Fibroblast of skin of abdomen (primary cell): Measurements from ENCODE around the gene ZFYVE28.

Source experiments
- DNase-seq: peaks from one replicate; pipeline ENCODE4 v3.0.0-alpha.2; 2013

Gene ZFYVE28

DNA sequence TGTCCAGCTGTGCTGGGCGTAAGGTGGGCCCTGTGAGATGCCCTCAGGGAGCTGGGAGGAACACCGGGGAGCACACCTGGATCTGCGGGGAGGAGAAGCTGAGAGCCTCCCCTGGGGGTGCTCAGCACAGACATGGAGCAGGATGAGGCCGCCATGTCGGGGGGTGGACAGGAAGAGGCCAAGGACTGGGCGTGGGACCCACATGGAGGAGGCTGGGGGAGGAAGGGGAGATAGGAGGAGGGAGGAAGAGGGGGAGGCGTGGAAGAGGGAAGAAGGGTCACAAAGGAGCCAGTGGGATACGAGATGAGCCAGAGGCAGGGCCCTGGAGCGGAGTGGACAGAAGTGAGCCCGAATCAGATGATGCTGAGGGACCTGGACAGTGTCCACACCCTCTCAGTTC is 66.3 kb downstream of the ZFYVE28 start:
- no peak for DNase-seq

DNA sequence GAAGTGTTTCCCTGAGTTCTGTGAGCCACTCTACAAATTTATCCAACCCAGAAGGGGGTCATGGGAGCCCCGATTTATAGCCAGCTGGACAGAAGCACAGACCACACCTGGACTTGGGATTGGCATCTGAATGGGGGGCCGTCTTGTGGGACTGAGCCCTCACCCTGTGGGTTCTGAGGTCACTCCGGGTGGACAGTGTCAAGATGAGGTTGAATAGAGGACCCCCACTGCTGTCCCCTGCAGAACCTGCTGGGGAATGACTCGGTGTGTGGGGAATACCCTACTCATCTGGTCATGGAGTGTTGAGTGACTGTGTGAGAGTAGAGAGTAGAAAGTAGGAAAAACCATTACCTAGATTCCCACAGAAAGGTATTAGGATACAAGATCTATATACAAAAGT is 67.5 kb downstream of the ZFYVE28 start:
- no peak for DNase-seq

- no peak for DNase-seq
Measured at GRCh38 chr4:2348786-2349185, 69.7 kb downstream of the ZFYVE28 start.

GRCh38 chr4:2347190-2347589 is 71.3 kb downstream of the ZFYVE28 start:
- no peak for DNase-seq

- DNase-seq: no peak
Measured at GRCh38 chr4:2343476-2343875, 75.0 kb downstream of the ZFYVE28 start.

DNA sequence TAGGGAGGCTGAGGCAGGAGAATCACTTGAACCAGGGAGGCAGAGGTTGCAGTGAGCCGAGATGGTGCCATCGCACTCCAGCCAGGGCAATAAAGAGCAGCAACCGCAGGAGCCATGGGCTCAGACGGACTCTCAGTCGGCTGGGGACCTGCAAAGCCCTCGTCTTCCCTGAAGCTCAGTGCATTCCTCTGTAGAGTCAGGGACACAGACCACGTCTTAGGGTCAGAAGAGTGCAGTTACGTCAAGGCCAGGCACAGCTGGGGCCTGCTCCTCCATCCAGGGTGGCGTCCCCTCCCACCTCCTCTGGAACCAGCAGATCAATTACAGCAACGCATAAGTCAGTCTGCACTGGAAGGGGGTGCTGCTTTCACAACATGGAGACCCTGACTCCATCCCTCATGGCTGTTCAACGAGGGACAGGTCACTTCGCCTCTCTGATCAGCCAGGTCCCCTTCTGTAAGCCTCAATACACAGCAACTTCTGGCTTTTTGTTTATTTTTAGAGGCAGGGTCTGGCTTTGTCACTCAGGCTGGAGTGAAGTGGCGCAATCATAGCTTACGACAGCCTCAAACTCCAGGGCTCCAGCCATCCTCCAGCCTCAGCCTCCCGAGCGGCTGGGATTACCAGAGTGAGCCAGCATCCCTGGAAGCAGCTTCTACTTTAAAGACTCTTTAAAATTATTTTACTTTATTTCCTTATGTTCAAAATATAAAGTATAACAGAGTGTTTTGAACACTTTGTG is 76.4 kb downstream of the ZFYVE28 start:
- DNase-seq: no peak

GRCh38 chr4:2341261-2341841 is 77.1 kb downstream of the ZFYVE28 start:
- no peak for DNase-seq

GRCh38 chr4:2340272-2341061 is 78.0 kb downstream of the ZFYVE28 start:
- DNase-seq: no peak

DNA sequence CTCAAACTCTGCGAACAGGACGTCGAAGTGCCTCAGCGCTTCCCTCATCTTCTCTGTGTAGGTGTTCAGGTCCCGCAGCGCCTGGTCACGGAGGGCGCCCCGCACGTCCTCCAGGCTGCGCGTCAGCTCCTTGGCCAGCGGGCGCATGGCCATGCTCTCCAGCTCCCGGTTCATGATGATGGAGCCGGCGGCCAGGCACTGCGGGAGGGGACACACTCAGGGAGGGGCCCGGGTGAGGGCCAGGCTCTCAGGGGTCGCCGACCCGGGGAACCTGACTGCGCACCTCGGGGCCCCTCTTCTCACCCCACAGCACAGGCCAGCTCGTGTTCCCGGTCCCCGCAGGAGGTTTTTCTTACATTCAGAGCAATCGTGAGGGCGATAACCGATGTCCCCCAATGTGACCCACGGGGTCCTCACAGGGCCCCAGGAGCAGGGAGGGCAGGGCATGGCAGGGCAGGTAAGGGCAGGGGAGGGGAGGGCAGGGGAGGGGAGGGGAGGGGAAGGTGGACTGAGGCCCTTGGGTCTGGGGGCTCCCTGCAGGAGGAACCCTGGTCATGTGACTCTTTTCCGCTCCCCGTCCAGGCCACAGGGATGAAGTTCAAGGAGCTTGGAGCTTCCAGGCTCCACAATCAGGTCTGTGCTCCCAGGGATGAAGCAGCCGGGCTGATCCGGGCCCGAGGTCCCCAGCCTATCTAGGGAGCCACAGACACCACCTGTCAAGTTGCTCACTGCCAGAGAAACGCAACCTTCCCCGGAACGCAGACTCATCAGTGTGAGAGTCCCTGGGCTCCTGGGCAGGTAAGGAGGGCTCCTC is 78.8 kb downstream of the ZFYVE28 start:
- DNase-seq: no peak

- no peak for DNase-seq
Measured at GRCh38 chr4:2338754-2339457, 79.5 kb downstream of the ZFYVE28 start.

DNA sequence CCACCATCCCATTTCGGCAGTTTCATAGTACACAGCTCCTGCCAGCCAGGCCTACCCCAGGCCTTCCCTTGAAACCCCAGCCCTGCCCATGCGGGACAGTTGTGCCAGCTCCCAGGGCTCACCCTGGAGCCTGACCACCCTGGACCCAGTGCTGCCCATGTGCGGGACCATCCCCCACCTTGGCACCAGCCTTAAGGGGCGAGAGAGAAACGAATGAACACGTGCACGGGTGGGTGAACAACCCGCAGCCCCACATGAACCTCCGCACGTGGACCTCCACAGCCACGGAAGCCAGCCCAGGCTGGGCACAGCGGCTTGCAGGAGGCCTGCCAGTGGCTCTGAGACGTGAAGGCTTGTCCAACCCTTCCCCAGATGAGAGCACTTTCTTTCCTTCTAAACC is 80.5 kb downstream of the ZFYVE28 start:
- no peak for DNase-seq

DNA sequence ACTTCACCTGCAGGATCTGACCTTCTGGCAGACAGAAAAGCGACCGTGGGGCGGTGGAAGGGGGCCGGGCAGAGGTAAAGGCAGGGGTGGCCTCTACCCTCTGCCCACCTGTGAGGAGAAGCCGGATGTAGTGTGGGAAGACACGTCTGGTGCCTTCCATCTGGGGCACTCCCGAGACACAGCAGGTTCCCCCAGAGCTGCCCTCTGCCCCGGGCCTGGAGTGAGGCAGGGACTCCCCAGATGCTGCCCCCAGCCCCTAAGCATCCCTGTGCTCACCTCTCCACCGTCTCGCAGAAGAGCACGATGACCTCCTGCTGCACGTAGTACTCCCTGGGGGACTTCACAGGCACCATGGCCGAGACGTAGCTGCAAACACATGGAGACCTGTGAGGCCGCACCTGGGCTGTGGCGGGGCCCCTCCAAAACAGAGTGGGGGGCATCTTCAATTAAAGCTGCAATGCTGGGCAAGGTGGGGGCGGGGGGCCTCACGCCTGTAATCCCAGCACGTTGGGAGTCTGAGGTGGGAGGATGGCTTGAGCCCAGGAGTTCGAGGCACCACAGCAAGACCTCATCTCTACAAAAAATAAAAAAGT is 81.2 kb downstream of the ZFYVE28 start:
- no peak for DNase-seq

DNA sequence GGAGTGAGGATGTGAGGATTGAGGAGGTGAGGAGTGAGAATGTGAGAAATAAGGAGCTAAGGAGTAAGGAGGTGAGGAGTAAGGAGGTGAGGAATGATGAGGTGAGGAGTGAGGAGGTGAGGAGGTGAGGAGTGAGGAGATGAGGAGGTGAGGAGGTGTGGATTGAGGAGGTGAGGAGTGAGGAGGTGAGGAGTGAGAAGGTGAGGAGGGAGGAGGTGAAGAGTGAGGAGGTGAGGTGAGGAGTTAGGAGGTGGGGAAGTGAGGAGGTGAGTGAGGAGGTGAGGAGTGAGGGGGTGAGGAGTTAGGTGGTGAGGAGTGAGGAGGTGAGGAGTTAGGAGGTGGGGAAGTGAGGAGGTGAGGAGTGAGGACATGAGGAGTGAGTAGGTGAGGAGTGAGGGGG is 81.8 kb downstream of the ZFYVE28 start:
- DNase-seq: no peak

DNA sequence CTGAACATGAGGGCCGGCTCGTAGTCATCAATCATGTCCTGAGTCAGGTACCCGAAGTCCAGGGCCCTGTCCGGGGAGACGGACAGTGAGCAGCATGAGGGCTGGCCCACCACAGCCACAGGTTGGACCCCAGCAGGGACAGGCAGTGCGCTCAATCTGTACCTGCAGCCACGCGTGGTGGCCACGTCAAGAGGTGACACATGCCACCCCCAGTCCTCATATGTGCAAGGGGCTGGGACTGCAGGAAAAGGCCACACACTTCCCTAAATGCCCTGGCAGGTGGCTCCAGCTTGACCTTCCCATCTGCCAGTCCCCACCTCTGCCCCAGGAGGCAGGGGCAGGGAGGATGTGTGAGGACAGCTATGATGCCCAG is 82.7 kb downstream of the ZFYVE28 start:
- no peak for DNase-seq

DNA sequence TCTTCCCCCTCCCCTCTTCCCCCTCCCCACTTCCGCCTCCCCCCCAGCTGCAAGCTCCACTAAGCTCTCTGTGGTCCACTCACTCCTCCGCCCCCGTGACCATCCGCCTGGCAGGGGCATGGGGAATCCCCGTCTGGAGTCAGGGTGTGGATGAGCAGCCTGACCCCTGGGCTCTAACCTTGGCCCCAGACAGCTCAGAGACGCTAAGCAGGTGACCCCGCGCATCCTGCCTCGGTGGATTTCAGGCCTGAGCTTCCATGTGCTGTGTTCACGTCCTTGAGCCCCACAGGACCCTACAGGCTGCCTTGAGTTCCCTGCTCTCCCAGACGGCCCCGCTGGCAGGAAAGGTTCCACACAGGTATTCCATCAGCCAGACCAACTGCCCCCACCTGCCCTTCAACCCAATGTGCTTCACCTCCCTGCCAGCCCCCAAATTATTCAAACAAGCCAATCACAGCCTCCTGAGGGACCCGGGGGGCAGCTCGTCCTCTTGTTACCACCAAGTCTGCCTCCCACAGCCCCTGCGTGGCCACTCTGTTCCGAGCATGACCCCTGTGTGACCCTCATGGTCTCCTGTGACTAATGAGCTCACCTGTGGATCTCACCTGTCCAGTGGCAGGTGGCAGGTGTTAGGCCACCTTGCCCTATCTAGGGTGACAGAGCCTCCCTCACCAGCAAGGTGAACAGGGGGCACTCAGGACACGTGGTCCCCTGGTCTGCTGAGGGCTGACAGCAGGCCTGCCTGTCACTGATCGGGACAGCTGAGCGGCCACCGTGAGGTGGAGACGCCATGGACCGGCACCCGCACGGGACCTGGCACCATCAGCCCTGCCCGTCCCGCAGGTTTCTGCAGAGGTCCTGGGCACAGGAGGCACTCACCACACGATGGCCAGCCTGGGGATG is 83.4 kb downstream of the ZFYVE28 start:
- DNase-seq: no peak

- no peak for DNase-seq
Measured at GRCh38 chr4:2333916-2334644, 84.4 kb downstream of the ZFYVE28 start.

- DNase-seq: no peak
Measured at GRCh38 chr4:2333356-2333841, 85.0 kb downstream of the ZFYVE28 start.

DNA sequence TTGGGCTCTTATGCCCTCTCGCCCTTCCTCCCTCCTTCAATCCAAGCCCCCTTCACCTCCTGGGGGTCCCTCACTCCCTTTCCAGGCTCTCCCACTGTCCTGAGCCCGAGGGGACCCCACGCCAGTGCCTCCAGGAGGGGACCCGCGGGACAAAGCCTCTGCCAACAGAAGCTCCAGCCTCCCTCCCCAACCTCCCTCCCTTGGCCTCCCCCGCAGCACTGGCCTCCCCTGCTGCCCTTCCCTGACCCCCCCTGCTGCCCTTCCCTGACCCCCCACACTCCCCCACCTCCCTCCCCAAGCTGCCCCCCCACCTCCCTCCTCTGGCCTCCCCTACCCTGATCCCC is 85.5 kb downstream of the ZFYVE28 start:
- no peak for DNase-seq

- DNase-seq: no peak
Measured at GRCh38 chr4:2332201-2332975, 86.1 kb downstream of the ZFYVE28 start.
